Urinary bladder (tissue), 4 donors: ENCODE measurements around the gene KRT85. TPM values are rescaled to one million over a fixed set of nuclear protein-coding genes. Genes with fewer than 3 reads are reported as not detected.

ENCODE experiments used
- DNase-seq: peaks from one replicate; pipeline ENCODE4 v3.0.0-alpha.2; 2015; ENCODE audit errors: extremely low spot score
- H3K27ac ChIP-seq: one replicate; pipeline ENCODE4 v1.5.1; 2013; ENCODE audit warnings: low read depth, mild to moderate bottlenecking, moderate library complexity
- H3K36me3 ChIP-seq: one replicate; pipeline ENCODE4 v1.6.1; 2013; ENCODE audit warnings: mild to moderate bottlenecking, moderate library complexity; ENCODE audit not compliant: insufficient read depth
- H3K4me1 ChIP-seq: one replicate; pipeline ENCODE4 v1.6.1; 2013; ENCODE audit warnings: mild to moderate bottlenecking, moderate library complexity; ENCODE audit not compliant: insufficient read depth
- H3K4me3 ChIP-seq: one replicate; pipeline ENCODE4 v1.5.1; 2013; ENCODE audit warnings: low read depth, low read length
- WGBS: extraction: QIAGEN DNeasy Blood & Tissue Kit; methylation state at CpG from one replicate; pipeline ENCODE4 v1.1.7; 2013; 5-methylcytosine and 5-hydroxymethylcytosine counted together
- polyA plus RNA-seq: library from polyadenylated mRNA; stranded (reverse); fragments of 200-250 nt; gene quantifications from one replicate; pipeline ENCODE4 v1.2.3, GENCODE V29; 2013
- total RNA-seq: library from RNA; depleted of rRNA; stranded (reverse); fragments of >200 nt; gene quantifications from one replicate; pipeline ENCODE4 v1.2.3, GENCODE V29; 2014
- donor health status: healthy with polysubstance abuse.
- donor health status: healthy.

KRT85 gene
- total and polyA plus RNA-seq, 2 donors: not detected

DNA sequence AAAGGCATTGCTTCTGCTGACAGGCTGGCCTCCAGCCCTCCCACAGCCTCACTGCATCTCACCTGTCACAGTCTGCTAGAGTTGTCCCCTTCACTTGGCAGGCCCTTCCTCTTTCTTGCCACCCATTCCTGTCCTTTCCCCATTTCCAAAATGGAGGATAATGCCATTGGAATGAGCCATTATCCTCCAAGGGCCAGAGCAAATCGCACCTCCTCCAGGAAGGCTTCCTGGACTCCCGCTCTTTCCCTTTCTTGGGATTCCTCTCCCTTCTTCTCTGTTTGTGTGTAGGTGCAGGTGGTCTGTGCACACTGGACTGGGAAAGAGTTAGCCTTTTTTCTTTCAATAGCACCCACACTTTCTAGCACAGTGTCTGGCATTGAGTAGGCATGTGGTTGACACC is 35.1 kb upstream of the KRT85 start:
- Histone ChIP-seq H3K4me1 (no peaks in the 10 kb centered on the region), H3K27ac (no peak overlapping the region), H3K4me3 (no peak overlapping the region), H3K36me3 (no peaks in the 10 kb centered on the region)
- WGBS: 96% methylated on average over 2 of the region's 2 CpGs
- no peak for DNase-seq

DNA sequence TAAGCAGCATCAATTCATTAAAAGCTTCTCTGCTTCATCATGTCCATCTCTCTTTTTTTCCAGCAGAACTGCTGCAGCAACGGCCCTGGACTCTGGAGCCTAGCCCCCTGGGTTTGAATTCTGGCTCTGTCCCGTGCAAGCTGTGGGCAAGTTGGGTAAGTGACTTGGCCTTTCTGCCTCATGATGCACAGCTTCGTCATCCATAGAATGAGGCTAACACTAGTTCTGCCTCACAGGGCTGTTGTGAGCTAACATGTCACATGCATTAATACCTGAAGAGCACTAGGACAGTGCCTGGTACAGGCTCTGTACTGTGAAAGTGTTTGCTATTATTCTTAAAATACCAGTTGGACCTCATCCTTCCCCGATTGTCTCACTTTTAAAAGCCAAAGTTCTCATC is 34.6 kb upstream of the KRT85 start:
- no peak overlapping the region for H3K27ac ChIP-seq
- no peak overlapping the region for H3K4me3 ChIP-seq
- H3K36me3 ChIP-seq: no peaks in the 10 kb centered on the region
- DNase-seq: no peak
- H3K4me1 ChIP-seq: no peaks in the 10 kb centered on the region
- WGBS: 86% methylated on average over 4 of the region's 4 CpGs

DNA sequence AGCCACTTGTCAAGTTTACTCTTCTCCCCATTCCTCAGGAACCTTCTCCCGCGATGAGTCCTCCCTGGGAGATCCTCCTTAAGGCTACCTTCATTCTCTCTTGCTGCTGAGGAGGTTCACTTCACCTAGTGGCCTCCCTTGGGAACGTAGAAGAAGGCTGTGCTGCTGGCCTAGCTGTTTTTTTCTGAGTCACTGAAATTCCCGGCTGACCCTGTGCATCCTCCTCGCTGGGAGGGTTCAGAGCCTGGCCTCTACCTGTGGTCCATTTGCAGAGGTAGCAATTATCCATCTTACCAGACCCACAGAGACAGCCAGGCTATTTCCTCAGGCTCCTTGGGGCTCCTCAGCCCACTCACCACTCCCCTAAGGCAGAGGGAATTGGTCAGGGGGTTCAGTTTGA is 34.2 kb upstream of the KRT85 start:
- H3K4me3 ChIP-seq: no peak overlapping the region
- H3K4me1 ChIP-seq: no peaks in the 10 kb centered on the region
- 86% methylated on average over 5 of the region's 5 CpGs for WGBS
- DNase-seq: no peak
- no peak overlapping the region for H3K27ac ChIP-seq
- H3K36me3 ChIP-seq: no peaks in the 10 kb centered on the region

DNA sequence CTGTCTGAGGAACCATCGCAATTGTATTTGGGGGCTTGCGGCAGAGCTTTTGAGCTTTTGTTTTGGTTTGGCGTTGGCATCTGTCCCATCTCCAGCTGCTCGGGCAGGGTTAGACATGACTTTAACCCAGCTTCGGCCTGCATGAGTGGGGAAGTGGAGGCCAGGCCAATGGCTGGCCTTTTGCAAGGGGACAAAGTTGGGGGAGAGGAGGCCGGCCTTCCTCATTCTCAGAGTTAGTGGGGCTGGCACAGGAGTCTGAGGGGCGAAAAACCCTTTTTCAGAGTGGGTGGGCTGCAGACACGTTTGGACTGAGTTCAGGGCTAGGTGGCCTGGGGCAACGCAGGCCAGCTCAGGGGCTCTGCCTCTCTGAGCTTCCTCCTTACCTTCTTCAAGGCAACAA is 33.6 kb upstream of the KRT85 start:
- no peaks in the 10 kb centered on the region for H3K36me3 ChIP-seq
- no peak overlapping the region for H3K27ac ChIP-seq
- no peak for DNase-seq
- H3K4me3 ChIP-seq: no peak overlapping the region
- WGBS: 85% methylated on average over 9 of the region's 9 CpGs
- H3K4me1 ChIP-seq: no peaks in the 10 kb centered on the region

DNA sequence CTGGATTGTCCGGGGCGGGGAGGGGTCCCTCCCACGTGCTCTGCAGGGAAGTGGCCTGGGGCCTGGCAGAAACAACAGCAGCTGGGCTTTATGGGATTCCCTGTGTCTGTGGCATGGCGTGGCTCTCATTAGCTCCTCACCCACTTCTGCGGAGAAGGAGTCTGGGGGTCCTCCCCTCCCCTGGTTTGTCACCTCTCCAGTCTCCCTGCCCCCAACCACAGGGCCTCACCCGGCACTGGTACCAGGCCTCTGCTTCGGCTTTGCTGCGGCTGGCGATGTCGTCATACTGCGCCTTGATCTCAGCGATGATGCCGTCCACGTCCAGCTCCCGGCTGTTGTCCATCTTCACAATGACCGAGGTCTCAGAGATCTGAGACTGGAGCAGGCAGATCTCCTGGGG is 32.5 kb upstream of the KRT85 start:
- no peaks in the 10 kb centered on the region for H3K4me1 ChIP-seq
- no peaks in the 10 kb centered on the region for H3K36me3 ChIP-seq
- WGBS: 96% methylated on average over 16 of the region's 16 CpGs
- DNase-seq: no peak
- no peak overlapping the region for H3K27ac ChIP-seq
- no peak overlapping the region for H3K4me3 ChIP-seq

DNA sequence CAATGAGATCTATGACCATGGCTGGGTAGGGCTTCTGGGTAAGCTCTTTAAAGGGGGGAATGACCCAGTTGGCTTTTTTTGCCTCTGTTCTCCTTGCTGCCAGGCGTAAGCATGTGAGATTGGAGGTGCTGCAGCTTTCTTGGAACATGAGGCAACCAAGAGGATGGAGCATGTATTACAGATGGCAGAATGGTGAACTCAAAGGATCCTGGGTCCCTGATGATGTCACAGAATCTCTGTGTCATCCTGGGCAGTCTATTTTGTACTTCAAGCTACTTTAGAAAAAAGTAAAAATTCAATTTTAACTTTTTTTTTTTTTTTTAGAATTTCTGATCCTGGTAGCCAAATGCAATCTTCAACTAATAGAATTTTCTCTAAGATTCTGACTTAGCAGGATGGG is 30.9 kb upstream of the KRT85 start:
- no peaks in the 10 kb centered on the region for H3K4me1 ChIP-seq
- 93% methylated on average over 1 of the region's 1 CpG for WGBS
- H3K4me3 ChIP-seq: no peak overlapping the region
- no peak overlapping the region for H3K27ac ChIP-seq
- DNase-seq: no peak
- H3K36me3 ChIP-seq: no peaks in the 10 kb centered on the region

DNA sequence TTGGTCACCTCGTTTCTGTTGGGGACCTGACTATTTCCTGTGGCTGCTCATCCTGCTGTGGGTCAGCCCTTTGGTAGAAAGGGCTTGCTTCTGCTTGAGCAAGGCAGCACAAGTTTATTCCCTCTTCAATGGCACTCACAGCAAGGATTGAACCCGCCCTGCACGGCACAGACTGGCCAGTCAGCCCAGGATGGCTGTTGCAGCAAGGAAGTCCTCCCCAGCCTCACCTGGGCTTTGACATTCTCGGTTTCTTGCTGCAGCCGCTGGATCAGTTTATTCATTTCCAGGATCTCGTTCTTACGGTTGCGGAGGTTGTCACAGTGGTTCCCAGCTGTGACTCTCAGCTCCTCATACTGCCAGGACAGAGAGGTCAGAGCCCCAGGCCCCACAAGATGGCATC is 29.4 kb upstream of the KRT85 start:
- no peaks in the 10 kb centered on the region for H3K36me3 ChIP-seq
- no peaks in the 10 kb centered on the region for H3K4me1 ChIP-seq
- WGBS: 94% methylated on average over 8 of the region's 8 CpGs
- no peak overlapping the region for H3K4me3 ChIP-seq
- no peak overlapping the region for H3K27ac ChIP-seq
- DNase-seq: no peak

DNA sequence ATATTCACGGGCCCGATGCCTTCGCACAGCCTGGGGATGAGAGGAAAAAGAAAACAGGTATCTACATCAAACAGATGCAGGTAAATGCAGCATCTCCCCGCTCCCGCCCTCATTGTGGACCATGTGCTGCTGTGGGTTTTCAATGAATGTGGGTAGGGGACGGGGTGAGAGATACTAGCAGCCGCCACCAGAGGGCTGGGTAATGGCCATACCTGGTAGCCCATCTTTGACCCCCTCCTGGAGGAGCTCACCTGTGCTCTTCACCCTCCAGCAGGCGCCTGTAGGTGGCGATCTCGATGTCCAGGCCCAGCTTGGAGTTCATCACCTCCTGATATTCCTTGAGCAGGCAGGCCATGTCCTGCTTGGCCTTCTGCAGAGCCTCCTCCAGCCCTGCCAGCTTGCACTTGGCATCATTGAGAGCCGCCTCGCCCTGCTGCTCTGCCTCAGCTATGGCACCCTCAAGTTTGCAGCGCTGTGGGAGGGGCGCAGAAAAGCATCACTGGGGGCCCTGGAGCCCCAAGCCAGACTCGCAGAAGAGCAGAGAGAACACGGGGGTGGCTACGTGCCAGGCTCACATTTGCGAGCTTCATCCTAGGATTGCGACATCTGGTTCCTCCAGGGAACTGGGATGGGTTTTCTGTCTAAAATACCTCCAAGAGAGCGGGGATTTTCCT is 28.6 kb upstream of the KRT85 start:
- Histone ChIP-seq H3K36me3 (no peaks in the 10 kb centered on the region), H3K27ac (no peak overlapping the region), H3K4me1 (no peaks in the 10 kb centered on the region), H3K4me3 (no peak overlapping the region)
- DNase-seq: no peak
- WGBS: 68% methylated on average over 20 of the region's 20 CpGs

DNA sequence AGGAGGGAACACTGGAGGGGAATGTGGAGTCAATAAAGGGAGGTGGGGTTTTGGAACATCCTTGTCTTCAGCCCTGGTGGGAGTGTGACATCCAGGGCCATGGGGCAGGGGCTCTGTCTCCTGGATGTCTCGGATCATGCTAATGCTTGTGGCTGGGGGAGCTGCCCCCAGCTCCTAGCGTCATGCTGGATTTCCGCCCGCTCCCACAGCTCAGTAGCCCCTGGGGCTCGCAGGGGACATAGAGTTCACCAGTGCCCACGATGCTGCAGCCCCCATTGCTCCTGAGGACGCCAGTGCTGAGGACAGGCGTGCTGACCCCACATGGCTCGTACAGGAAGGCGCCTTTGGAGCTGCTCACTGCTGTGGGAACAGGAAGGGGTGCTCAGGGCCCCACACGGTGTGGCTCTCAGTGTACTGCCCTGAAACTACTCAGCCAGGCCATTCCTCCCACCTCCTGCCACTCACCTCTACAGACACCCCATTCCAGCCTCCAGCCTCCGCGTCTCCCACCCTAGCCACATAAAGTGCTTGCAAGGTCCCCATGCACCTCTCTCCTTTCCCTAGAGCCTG is 27.6 kb upstream of the KRT85 start:
- no peak for DNase-seq
- Histone ChIP-seq H3K4me3 (no peak overlapping the region), H3K4me1 (no peaks in the 10 kb centered on the region), H3K36me3 (no peaks in the 10 kb centered on the region), H3K27ac (no peak overlapping the region)
- 92% methylated on average over 13 of the region's 13 CpGs for WGBS

DNA sequence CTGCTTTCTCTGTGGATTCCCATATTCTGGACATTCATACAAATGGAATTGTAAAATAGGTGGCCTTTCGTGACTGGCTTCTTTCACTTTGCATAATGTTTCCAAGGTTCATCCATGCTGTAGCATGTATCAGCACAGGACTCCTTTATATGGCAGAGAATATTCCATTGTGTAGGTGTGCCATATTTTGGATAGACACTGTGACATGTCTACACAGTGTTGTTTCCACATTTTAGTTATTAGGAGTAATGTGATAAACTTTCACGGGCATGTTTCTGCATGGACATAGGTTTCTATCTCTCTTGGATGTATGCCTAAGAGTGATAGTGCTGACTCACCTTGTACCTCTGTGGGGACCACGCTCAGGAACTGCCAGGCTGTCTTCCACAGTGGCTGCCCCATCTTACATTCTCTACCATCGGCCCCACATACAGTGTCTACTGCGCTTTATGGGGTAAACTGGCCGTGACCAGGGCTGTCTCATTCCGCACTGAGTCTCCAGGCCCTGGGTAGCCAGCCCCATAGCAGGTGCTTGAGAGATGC is 25.3 kb upstream of the KRT85 start:
- no peak overlapping the region for H3K27ac ChIP-seq
- 89% methylated on average over 7 of the region's 7 CpGs for WGBS
- H3K4me1 ChIP-seq: no peaks in the 10 kb centered on the region
- H3K36me3 ChIP-seq: no peaks in the 10 kb centered on the region
- H3K4me3 ChIP-seq: no peak overlapping the region
- no peak for DNase-seq

DNA sequence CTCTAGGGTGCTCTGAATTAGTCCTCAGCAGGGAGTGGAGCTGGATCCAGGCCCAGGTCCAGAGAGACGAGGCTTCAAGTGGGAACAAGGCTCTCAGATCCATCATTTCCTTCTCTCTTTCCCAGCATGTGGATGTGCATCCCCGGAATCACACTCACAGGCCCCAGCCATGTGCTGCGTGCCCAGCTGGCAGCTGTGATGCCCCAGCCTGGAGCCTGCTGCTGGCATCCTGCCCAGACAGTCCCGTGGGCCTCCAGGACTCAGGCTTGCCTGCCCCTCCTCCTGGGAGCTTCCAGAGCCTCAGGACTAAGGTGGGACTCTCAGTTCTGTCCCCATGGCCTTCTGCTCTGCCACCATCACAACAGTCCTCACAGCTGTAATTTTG is 24.3 kb upstream of the KRT85 start:
- Histone ChIP-seq H3K36me3 (no peaks in the 10 kb centered on the region), H3K27ac (no peak overlapping the region), H3K4me3 (no peak overlapping the region), H3K4me1 (no peaks in the 10 kb centered on the region)
- WGBS: 18% methylated on average over 4 of the region's 4 CpGs
- no peak for DNase-seq

DNA sequence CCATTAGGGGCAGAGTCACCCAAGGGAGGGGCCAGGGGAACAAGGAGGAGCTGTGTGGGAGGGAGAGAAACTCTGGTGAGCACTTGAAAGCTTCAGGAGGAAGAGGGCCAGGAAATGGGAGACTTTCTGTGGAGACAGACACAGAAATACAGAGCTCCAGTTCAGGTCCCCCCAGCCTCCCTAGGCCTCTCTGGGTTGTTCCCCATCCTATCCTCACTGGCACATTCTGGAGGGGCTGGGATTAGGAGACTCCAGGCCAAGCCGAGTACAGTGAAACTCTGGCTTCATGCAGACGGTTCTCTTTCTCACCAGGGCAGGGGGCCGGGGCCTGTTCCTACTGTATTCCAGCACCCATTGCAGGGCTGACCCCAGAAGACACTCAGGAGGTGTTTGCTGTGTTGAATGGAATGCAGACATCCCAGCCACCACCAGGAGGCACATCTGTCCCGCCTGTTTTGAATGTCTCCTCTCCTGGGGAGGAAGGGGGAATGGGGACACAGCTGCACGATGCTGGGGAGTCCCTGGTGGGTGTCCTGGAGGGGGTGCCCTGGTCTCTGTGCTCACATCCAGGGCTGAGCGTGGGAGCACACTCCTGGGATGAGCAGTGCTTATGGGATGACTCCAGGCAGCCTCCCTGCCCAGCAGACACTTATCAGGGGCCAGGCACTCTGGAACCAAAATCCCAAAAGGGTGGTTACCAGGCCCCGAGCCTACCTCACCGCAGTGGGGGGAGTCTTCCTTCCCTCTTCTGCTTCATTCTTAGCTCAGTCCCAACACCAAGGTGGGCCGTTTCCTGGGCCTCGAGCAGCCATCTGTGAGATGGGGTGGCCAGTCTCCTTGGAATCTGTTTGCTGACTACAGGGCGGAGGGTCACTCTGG is 23.7 kb upstream of the KRT85 start:
- no peak overlapping the region for H3K27ac ChIP-seq
- DNase-seq: no peak

DNA sequence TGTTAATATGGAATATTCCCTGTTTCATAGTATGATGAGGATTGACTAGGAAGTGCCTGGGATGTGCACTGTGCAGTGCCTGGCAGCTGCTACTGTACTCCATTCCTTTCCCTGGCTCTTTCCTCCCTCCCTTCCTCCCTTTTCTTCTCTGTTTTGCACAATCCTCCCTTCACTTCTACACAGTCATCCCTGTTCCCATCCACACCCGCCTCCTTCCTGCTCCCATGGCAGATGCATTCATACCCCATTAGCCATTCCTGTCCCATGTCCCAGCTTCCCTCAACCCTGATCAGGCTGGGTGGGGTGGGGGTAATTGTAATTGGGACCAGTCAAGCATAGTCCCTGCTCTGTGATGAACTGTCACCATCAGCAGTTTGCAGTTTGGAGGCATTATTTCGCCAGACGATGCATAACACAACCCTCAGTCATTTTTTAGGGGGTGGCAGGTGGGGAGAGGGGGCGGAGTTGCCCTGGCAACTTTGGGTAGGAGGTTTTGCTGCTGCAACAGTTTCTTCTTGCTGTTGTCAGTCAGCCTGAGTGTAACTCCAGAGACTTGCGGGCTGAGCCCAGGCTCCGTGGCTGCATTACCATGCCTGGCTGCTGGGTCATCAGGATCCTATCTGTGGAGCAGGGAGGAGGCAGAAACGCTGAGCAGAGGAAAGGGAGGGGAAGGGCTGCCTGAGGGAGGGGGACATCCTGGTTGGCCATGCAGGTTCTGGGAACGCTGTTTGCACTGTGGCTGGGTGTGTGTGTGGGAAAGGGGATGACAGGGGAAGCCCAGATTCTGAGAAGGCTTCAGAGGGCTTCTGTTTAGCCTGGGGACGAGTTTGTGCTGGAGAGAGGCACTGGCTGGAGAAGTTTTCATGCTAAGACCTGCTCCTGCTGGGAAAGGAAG is 22.3 kb upstream of the KRT85 start:
- H3K4me1 ChIP-seq: no peaks in the 10 kb centered on the region
- no peak for DNase-seq

More for the DNA sequence above, 23.7 kb upstream of the KRT85 start:
- H3K4me1 ChIP-seq: no peaks in the 10 kb centered on the region
- 73% methylated on average over 11 of the region's 11 CpGs for WGBS
- H3K36me3 ChIP-seq: no peaks in the 10 kb centered on the region
- H3K4me3 ChIP-seq: no peak overlapping the region

More for the DNA sequence above, 22.3 kb upstream of the KRT85 start:
- H3K27ac ChIP-seq: no peak overlapping the region
- WGBS: 51% methylated on average over 9 of the region's 9 CpGs
- no peak overlapping the region for H3K4me3 ChIP-seq
- no peaks in the 10 kb centered on the region for H3K36me3 ChIP-seq
